SW 1271 (cell line): ENCODE measurements around the gene DGAT2.
"Not testable (repeated sequence)": the region's sequence is repeated elsewhere in the genome, so short reads cannot be mapped to it uniquely, and the experiment has no call there.

Source experiments
- DNase-seq, 2 experiments: peaks; one replicate each; lab custom pipeline; 2025; lab: John Stamatoyannopoulos, UW

The DGAT2 gene

GRCh38 chr11:75768112-75768908 lies at the start of gene DGAT2:
DGAT2 (plus strand) TSS chr11:75768778; CDS start chr11:75768992, 214 bp downstream.
- DNase-seq: peak; percentile 35 to 82

- DNase-seq: no peak
Measured at GRCh38 chr11:75719340-75720239, 49.0 kb upstream of the DGAT2 start.

GRCh38 chr11:75720639-75721038 lies 47.9 kb upstream of the DGAT2 start:
- DNase-seq: no peak

GRCh38 chr11:75721852-75722668 lies 46.5 kb upstream of the DGAT2 start:
- DNase-seq: no peak

- DNase-seq: no peak
Measured at GRCh38 chr11:75722669-75723042, 45.9 kb upstream of the DGAT2 start.

GRCh38 chr11:75725547-75726320 lies 42.8 kb upstream of the DGAT2 start:
- DNase-seq: no peak

- DNase-seq: no peak
Measured at GRCh38 chr11:75728992-75729391, 39.6 kb upstream of the DGAT2 start.

- DNase-seq: no peak
Measured at GRCh38 chr11:75731095-75731494, 37.5 kb upstream of the DGAT2 start.

- DNase-seq: no peak
Measured at GRCh38 chr11:75733071-75733430, 35.5 kb upstream of the DGAT2 start.

- no peak for DNase-seq
Measured at GRCh38 chr11:75733431-75734107, 35.0 kb upstream of the DGAT2 start.

GRCh38 chr11:75734491-75735180 lies 33.9 kb upstream of the DGAT2 start:
- no peak for DNase-seq

GRCh38 chr11:75735181-75735845 lies 33.3 kb upstream of the DGAT2 start:
- no peak for DNase-seq

- no peak for DNase-seq
Measured at GRCh38 chr11:75737314-75737713, 31.3 kb upstream of the DGAT2 start.

- DNase-seq: no peak
Measured at GRCh38 chr11:75740681-75741080, 27.9 kb upstream of the DGAT2 start.

GRCh38 chr11:75743159-75743558 lies 25.4 kb upstream of the DGAT2 start:
- not testable (repeated sequence) for DNase-seq

GRCh38 chr11:75743711-75744563 lies 24.6 kb upstream of the DGAT2 start:
- DNase-seq: no peak

- DNase-seq: no peak
Measured at GRCh38 chr11:75745807-75746206, 22.8 kb upstream of the DGAT2 start.

GRCh38 chr11:75748729-75749273 lies 19.8 kb upstream of the DGAT2 start:
- not testable (repeated sequence) for DNase-seq
